Lung (tissue), 12 donors: ENCODE results near the gene MSLN. TPM values are rescaled to one million over a fixed set of nuclear protein-coding genes. Genes with fewer than 3 reads are reported as not detected.

ENCODE experiments used
- ATAC-seq: fragments of 200-7000 bp; cut with Tn5 transposase; one replicate; pipeline ENCODE4 v1.9.1; 2020; ENCODE audit warnings: moderate number of reproducible peaks; ENCODE audit not compliant: insufficient read depth, low FRiP score
- DNase-seq, 3 donors: peaks; one replicate each; pipeline ENCODE4 v3.0.0-alpha.2; 2013 to 2017
- H3K27ac ChIP-seq, 2 donors: one replicate each; pipeline ENCODE4 v1.5.1; 2013; ENCODE audit warnings: mild to moderate bottlenecking in 2 of 2, moderate library complexity in 2 of 2, control low read depth in 1 of 2, inconsistent platforms in 1 of 2, low read depth in 1 of 2, low read length in 1 of 2
- H3K27me3 ChIP-seq, 3 donors: one replicate each; pipeline ENCODE4 v1.5.1; 2013; ENCODE audit warnings: low read length in 2 of 3; ENCODE audit not compliant: control insufficient read depth in 3 of 3, insufficient read depth in 3 of 3
- H3K36me3 ChIP-seq, 4 donors: one replicate each; pipeline ENCODE4 v1.5.1; 2013; ENCODE audit warnings: low read length in 4 of 4, mild to moderate bottlenecking in 1 of 4, moderate library complexity in 1 of 4; ENCODE audit not compliant: control insufficient read depth in 4 of 4, insufficient read depth in 4 of 4
- H3K4me1 ChIP-seq, 5 donors: one replicate each; pipeline ENCODE4 v1.5.1; 2013; ENCODE audit warnings: low read length in 5 of 5, mild to moderate bottlenecking in 2 of 5, moderate library complexity in 1 of 5; ENCODE audit not compliant: control insufficient read depth in 5 of 5, insufficient read depth in 5 of 5
- H3K4me3 ChIP-seq: one replicate; pipeline ENCODE4 v1.5.1; 2013; ENCODE audit warnings: mild to moderate bottlenecking, control low read depth, moderate library complexity
- H3K9ac ChIP-seq, 2 donors: one replicate each; pipeline ENCODE4 v1.5.1; 2013; ENCODE audit warnings: low read length in 2 of 2, control low read depth in 1 of 2; ENCODE audit not compliant: insufficient read depth in 1 of 2
- H3K9me3 ChIP-seq, 4 donors: one replicate each; pipeline ENCODE4 v1.5.1; 2013; ENCODE audit warnings: low read length in 3 of 4, mild to moderate bottlenecking in 1 of 4, moderate library complexity in 1 of 4; ENCODE audit not compliant: control insufficient read depth in 4 of 4, insufficient read depth in 3 of 4
- WGBS, 2 donors: extraction: QIAGEN DNeasy Blood & Tissue Kit; methylation state at CpG; one replicate each; pipeline ENCODE4 v1.1.7; 2013; 5-methylcytosine and 5-hydroxymethylcytosine counted together
- polyA plus RNA-seq, 2 donors: library from polyadenylated mRNA; stranded (reverse); fragments of 200-250 nt; gene quantifications; one replicate each; pipeline ENCODE4 v1.2.1, GENCODE V29; 2013
- total RNA-seq, 2 donors: library from RNA; depleted of rRNA in 1 of 2; stranded (reverse); fragments of >200 nt in 1 of 2; gene quantifications; one replicate each; pipeline ENCODE4 v1.2.1, GENCODE V29; 2014 to 2021
- TF ChIP-seq, protein P1 (sequence below): IDR thresholded peaks from 2 replicates; pipeline ENCODE4 v1.5.1; 2012; ENCODE audit warnings: mild to moderate bottlenecking; ENCODE audit errors: control extremely low read depth, extremely low read depth
- donor health status: control.
- donor health status: control.
- donor health status: Bipolar disorder and iron deficiency.
- donor health status: healthy.
- donor health status: DM: yes; HTN: yes; CAD: no.

MSLN gene
- total and polyA plus RNA-seq, 4 donors, result 98.8 to 155 (median 120) TPM

DNA sequence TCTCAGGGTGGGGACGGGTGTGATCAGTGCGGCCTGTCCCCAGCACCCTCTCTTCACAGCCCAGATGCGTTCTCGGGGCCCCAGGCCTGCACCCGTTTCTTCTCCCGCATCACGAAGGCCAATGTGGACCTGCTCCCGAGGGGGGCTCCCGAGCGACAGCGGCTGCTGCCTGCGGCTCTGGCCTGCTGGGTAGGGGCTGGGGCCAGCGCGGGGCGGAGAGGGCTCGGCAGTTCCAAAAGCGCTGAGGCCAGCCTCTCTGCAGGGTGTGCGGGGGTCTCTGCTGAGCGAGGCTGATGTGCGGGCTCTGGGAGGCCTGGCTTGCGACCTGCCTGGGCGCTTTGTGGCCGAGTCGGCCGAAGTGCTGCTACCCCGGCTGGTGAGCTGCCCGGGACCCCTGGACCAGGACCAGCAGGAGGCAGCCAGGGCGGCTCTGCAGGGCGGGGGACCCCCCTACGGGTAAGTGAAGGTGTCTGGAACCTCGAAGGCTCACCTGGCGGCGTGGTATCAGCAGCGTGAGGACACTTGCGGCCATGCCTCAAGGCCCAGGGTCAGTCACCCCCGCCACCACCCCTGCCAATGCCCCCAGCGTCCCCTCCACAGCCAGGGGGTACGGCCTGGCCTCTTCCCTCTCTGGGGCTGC lies 4.4 kb downstream of the MSLN start:
- ATAC-seq, result no peak
- H3K36me3 ChIP-seq, result no peaks in the 10 kb centered on the region
- H3K27ac ChIP-seq, result no peak overlapping the region
- TF ChIP-seq, protein P1, sequence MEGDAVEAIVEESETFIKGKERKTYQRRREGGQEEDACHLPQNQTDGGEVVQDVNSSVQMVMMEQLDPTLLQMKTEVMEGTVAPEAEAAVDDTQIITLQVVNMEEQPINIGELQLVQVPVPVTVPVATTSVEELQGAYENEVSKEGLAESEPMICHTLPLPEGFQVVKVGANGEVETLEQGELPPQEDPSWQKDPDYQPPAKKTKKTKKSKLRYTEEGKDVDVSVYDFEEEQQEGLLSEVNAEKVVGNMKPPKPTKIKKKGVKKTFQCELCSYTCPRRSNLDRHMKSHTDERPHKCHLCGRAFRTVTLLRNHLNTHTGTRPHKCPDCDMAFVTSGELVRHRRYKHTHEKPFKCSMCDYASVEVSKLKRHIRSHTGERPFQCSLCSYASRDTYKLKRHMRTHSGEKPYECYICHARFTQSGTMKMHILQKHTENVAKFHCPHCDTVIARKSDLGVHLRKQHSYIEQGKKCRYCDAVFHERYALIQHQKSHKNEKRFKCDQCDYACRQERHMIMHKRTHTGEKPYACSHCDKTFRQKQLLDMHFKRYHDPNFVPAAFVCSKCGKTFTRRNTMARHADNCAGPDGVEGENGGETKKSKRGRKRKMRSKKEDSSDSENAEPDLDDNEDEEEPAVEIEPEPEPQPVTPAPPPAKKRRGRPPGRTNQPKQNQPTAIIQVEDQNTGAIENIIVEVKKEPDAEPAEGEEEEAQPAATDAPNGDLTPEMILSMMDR, result no peak
- H3K4me3 ChIP-seq, result no peak overlapping the region
- peaks cover 0 to 7% (median 1%) of the 10 kb centered on the region in 5 donors for H3K4me1 ChIP-seq
- 90 to 92% methylated on average over 38 of the region's 38 CpGs for WGBS, 2 donors
- no peak overlapping the region for H3K9ac ChIP-seq
- no peaks in the 10 kb centered on the region for H3K9me3 ChIP-seq
- DNase-seq, result no peak
- H3K27me3 ChIP-seq, result no peaks in the 10 kb centered on the region

DNA sequence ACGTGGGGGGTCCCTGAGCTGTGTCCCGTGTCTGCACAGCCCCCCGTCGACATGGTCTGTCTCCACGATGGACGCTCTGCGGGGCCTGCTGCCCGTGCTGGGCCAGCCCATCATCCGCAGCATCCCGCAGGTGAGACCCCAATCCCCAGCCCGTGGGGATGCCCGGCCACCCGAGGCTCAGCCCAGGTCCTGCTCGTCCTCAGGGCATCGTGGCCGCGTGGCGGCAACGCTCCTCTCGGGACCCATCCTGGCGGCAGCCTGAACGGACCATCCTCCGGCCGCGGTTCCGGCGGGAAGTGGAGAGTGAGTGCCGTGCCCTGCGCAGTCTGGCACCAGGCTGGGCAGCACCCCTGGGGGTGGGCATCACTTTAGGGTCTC lies 4.9 kb downstream of the MSLN start:
- no peaks in the 10 kb centered on the region for H3K36me3 ChIP-seq
- no peaks in the 10 kb centered on the region for H3K9me3 ChIP-seq
- TF ChIP-seq, protein P1, result no peak
- no peak overlapping the region for H3K9ac ChIP-seq
- no peak overlapping the region for H3K4me3 ChIP-seq
- peaks cover 0 to 5% (median 0%) of the 10 kb centered on the region in 5 donors for H3K4me1 ChIP-seq
- ATAC-seq (no peak), DNase-seq (no peak)
- 91 to 95% methylated on average over 29 of the region's 29 CpGs for WGBS, 2 donors
- H3K27me3 ChIP-seq, result no peaks in the 10 kb centered on the region
- H3K27ac ChIP-seq, result no peak overlapping the region

DNA sequence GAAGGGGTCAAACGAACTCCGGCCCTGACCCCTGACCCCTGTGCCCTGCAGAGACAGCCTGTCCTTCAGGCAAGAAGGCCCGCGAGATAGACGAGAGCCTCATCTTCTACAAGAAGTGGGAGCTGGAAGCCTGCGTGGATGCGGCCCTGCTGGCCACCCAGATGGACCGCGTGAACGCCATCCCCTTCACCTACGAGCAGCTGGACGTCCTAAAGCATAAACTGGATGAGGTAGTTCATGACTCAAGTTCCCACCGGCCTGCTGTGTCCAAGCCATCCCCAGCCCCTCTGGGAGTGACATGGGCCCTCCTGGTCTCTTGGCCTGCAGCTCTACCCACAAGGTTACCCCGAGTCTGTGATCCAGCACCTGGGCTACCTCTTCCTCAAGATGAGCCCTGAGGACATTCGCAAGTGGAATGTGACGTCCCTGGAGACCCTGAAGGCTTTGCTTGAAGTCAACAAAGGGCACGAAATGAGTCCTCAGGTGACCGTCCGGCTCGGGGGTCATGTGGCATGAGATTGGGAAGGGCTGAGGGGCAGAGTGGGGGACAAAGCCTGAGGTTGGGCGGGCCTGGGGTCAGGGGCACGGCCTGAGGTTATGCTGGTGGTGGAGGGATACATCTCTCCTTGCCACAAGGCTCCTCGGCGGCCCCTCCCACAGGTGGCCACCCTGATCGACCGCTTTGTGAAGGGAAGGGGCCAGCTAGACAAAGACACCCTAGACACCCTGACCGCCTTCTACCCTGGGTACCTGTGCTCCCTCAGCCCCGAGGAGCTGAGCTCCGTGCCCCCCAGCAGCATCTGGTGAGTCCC lies 5.7 kb downstream of the MSLN start:
- H3K27me3 ChIP-seq, result no peaks in the 10 kb centered on the region

More for the DNA sequence above, 5.7 kb downstream of the MSLN start:
- TF ChIP-seq, protein P1, result no peak
- no peak overlapping the region for H3K27ac ChIP-seq
- H3K4me1 ChIP-seq, result peaks cover 0 to 5% (median 0%) of the 10 kb centered on the region in 5 donors
- H3K9ac ChIP-seq, result no peak overlapping the region
- H3K9me3 ChIP-seq, result no peaks in the 10 kb centered on the region
- ATAC-seq, result no peak
- H3K36me3 ChIP-seq, result no peaks in the 10 kb centered on the region
- whole genome bisulfite sequencing, 2 donors, result 85 to 92% methylated on average over 27 to 29 of the region's 29 CpGs
- no peak overlapping the region for H3K4me3 ChIP-seq
- DNase-seq, result no peak
